ENCODE results near the gene TSEN15. TPM values are rescaled to one million over a fixed set of nuclear protein-coding genes. Genes with fewer than 3 reads are reported as not detected.
"Not testable (repeated sequence)": the region's sequence is repeated elsewhere in the genome, so short reads cannot be mapped to it uniquely, and the experiment has no call there.

Gene TSEN15
- total and polyA plus RNA-seq, 4 donors = 9.1 to 21.9 (median 19.3) TPM

DNA sequence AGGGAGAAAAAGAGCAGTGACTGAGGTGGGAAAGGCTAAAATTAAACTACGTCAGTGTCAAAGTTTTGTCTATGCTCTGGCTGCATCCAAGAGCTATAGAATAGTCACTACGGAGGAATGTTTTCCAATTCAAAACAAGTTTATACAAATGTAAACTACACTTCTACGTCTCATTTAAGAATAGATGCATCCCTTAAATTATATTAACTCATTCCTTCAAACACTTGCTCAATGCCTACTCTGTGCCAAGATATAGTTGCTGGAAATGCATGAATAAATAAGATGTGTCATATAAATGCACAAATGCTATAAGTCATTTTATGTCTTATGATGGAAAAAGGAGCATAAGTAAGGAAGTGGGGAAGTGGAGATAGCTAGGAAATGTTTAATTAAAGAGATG lies 9.8 kb upstream of the TSEN15 start:
- TF ChIP-seq RAD21 (IDR thresholded peaks at IDR 0.05) = no peak
- TF ChIP-seq SP1 (IDR thresholded peaks at IDR 0.05) = no peak
- TF ChIP-seq YY1 (IDR thresholded peaks at IDR 0.05) = no peak
- TF ChIP-seq RXRA (IDR thresholded peaks at IDR 0.05) = no peak
- TF ChIP-seq HNF4A (conservative IDR thresholded peaks at IDR 0.05) = no peak
- TF ChIP-seq FOXA1 (IDR thresholded peaks at IDR 0.05) = no peak
- TF ChIP-seq REST (IDR thresholded peaks at IDR 0.05) = no peak
- TF ChIP-seq GABPA (IDR thresholded peaks at IDR 0.05 in 1 of 2, conservative IDR thresholded peaks at IDR 0.05 in 1 of 2) = no peak
- TF ChIP-seq CTCF (IDR thresholded peaks at IDR 0.05; ENCODE audit: low read depth, low read length, missing input control) = no peak
- no peak for TF ChIP-seq HNF4G (IDR thresholded peaks at IDR 0.05)
- TF ChIP-seq, protein P1, sequence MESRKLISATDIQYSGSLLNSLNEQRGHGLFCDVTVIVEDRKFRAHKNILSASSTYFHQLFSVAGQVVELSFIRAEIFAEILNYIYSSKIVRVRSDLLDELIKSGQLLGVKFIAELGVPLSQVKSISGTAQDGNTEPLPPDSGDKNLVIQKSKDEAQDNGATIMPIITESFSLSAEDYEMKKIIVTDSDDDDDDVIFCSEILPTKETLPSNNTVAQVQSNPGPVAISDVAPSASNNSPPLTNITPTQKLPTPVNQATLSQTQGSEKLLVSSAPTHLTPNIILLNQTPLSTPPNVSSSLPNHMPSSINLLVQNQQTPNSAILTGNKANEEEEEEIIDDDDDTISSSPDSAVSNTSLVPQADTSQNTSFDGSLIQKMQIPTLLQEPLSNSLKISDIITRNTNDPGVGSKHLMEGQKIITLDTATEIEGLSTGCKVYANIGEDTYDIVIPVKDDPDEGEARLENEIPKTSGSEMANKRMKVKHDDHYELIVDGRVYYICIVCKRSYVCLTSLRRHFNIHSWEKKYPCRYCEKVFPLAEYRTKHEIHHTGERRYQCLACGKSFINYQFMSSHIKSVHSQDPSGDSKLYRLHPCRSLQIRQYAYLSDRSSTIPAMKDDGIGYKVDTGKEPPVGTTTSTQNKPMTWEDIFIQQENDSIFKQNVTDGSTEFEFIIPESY (IDR thresholded peaks at IDR 0.05) = no peak
- TF ChIP-seq, protein P2, sequence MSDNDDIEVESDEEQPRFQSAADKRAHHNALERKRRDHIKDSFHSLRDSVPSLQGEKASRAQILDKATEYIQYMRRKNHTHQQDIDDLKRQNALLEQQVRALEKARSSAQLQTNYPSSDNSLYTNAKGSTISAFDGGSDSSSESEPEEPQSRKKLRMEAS (IDR thresholded peaks at IDR 0.05) = no peak
- TF ChIP-seq FOXA2 (IDR thresholded peaks at IDR 0.05) = no peak
- TF ChIP-seq JUND (IDR thresholded peaks at IDR 0.05) = no peak
- no peak for TF ChIP-seq EGR1 (IDR thresholded peaks at IDR 0.05; ENCODE audit: low read depth in 2 of 2)
- no peak for TF ChIP-seq TAF1 (conservative IDR thresholded peaks at IDR 0.05)
- TF ChIP-seq NR2F2 (IDR thresholded peaks at IDR 0.05) = no peak
- TF ChIP-seq, protein P3, sequence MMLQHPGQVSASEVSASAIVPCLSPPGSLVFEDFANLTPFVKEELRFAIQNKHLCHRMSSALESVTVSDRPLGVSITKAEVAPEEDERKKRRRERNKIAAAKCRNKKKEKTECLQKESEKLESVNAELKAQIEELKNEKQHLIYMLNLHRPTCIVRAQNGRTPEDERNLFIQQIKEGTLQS (IDR thresholded peaks at IDR 0.05) = no peak
- Histone ChIP-seq H3K9me3 (ENCODE audit: control insufficient read depth in 4 of 4, low read length in 3 of 4) (no peaks in the 10 kb centered on the region), H3K4me3 (ENCODE audit: low read depth in 1 of 3, low read length in 3 of 3) (no peak overlapping the region), H3K4me1 (ENCODE audit: control insufficient read depth in 4 of 4, insufficient read depth in 4 of 4, low read length in 3 of 4) (peaks cover 6 to 13% (median 10%) of the 10 kb centered on the region in 4 donors), H3K27ac (ENCODE audit: low read depth in 1 of 2, low read length in 2 of 2) (no peak overlapping the region), H3K36me3 (ENCODE audit: control insufficient read depth in 4 of 4, insufficient read depth in 3 of 4, low read depth in 1 of 4, low read length in 3 of 4) (no peaks in the 10 kb centered on the region), H3K27me3 (ENCODE audit: control insufficient read depth in 4 of 4, insufficient read depth in 4 of 4, low read length in 3 of 4) (peaks cover 0 to 4% (median 1%) of the 10 kb centered on the region in 4 donors), H3K9ac (ENCODE audit: low read depth in 1 of 2, low read length in 2 of 2) (no peak overlapping the region)
- 80% methylated on average over 3 of the region's 3 CpGs for WGBS
- no peak for DNase-seq (ENCODE audit: low spot score)

DNA sequence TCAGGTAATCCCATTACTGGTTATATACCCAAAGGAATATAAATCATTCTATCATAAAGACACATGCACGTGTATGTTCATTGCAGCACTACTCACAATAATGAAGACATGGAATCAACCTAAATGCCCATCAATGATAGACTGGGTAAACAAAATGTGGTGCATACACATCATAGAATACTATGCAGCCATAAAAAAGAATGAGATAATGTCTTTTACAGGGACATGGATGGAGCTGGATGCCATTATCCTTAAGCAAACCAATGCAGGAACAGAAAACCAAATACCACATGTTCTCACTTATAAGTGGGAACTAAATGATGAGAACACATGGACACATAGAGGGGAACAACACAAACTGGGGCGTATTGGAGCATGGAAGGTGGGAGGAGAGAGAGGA lies 8.2 kb upstream of the TSEN15 start:
- H3K27ac ChIP-seq (ENCODE audit: low read depth in 1 of 2, low read length in 2 of 2); H3K9me3 ChIP-seq (ENCODE audit: control insufficient read depth in 4 of 4, low read length in 3 of 4); H3K9ac ChIP-seq (ENCODE audit: low read depth in 1 of 2, low read length in 2 of 2); H3K4me3 ChIP-seq (ENCODE audit: low read depth in 1 of 3, low read length in 3 of 3); H3K36me3 ChIP-seq (ENCODE audit: control insufficient read depth in 4 of 4, insufficient read depth in 3 of 4, low read depth in 1 of 4, low read length in 3 of 4); H3K27me3 ChIP-seq (ENCODE audit: control insufficient read depth in 4 of 4, insufficient read depth in 4 of 4, low read length in 3 of 4); H3K4me1 ChIP-seq (ENCODE audit: control insufficient read depth in 4 of 4, insufficient read depth in 4 of 4, low read length in 3 of 4); DNase-seq (ENCODE audit: low spot score): not testable (repeated sequence)
- WGBS = 82% methylated on average over 2 of the region's 2 CpGs

All from liver (tissue), 9 donors.